SK-N-SH treated with all-trans-retinoic acid at 6 μM for 48 hours (cell line): ENCODE data around the gene ASS1.

Source experiments
- ARNTL ChIP-seq: fragments of 450-650 bp; formaldehyde crosslinking; IDR thresholded peaks from 2 replicates; pipeline ENCODE4 v1.5.0; 2020; ENCODE audit warnings: low read depth, mild to moderate bottlenecking, moderate library complexity, borderline replicate concordance
- CSDC2 ChIP-seq: fragments of 250-450 bp; sonication (Bioruptor Pico); IDR thresholded peaks from 2 replicates; pipeline ENCODE4 v1.5.0; 2020; ENCODE audit warnings: mild to moderate bottlenecking, moderate library complexity
- ESRRG ChIP-seq: fragments of 250-450 bp; sonication (Bioruptor Pico); IDR thresholded peaks from 2 replicates; pipeline ENCODE4 v1.6.1; 2021; ENCODE audit warnings: mild to moderate bottlenecking
- PATZ1 ChIP-seq: fragments of 250-450 bp; sonication (Bioruptor Pico); IDR thresholded peaks from 2 replicates; pipeline ENCODE4 v1.8.0; 2020; ENCODE audit warnings: mild to moderate bottlenecking, moderate library complexity, borderline replicate concordance
- RARB ChIP-seq: fragments of 250-450 bp; sonication (Bioruptor Pico); IDR thresholded peaks from 2 replicates; pipeline ENCODE4 v1.8.0; 2021; ENCODE audit warnings: mild to moderate bottlenecking, moderate library complexity
- TOX ChIP-seq: fragments of 250-450 bp; sonication (Bioruptor Pico); IDR thresholded peaks from 2 replicates; pipeline ENCODE4 v1.8.0; 2021; ENCODE audit warnings: mild to moderate bottlenecking, moderate library complexity, borderline replicate concordance
- ZFP3 ChIP-seq: fragments of 250-450 bp; sonication (Bioruptor Pico); IDR thresholded peaks from 2 replicates; pipeline ENCODE4 v1.5.0; 2020; ENCODE audit warnings: mild to moderate bottlenecking, moderate library complexity
- ZNF565 ChIP-seq: fragments of 450-650 bp; formaldehyde crosslinking; conservative IDR thresholded peaks from 2 replicates; pipeline ENCODE4 v1.5.0; 2020; ENCODE audit warnings: low read depth, mild to moderate bottlenecking, moderate library complexity
- ZNF8 ChIP-seq: fragments of 450-650 bp; formaldehyde crosslinking; IDR thresholded peaks from 2 replicates; pipeline ENCODE4 v1.5.0; 2020; ENCODE audit warnings: mild to moderate bottlenecking, moderate library complexity
- TF ChIP-seq, protein P1 (sequence below): fragments of 250-450 bp; sonication (Bioruptor Pico); IDR thresholded peaks from 2 replicates; pipeline ENCODE4 v1.5.0; 2020; ENCODE audit warnings: mild to moderate bottlenecking, moderate library complexity
- TF ChIP-seq, protein P2 (sequence below): fragments of 250-450 bp; sonication (Bioruptor Pico); IDR thresholded peaks from 2 replicates; pipeline ENCODE4 v1.5.1; 2020; ENCODE audit warnings: low read depth, mild to moderate bottlenecking, moderate library complexity

- no peak for TF ChIP-seq ZFP3 (CRISPR knock-in tag)
- TF ChIP-seq, protein P1, sequence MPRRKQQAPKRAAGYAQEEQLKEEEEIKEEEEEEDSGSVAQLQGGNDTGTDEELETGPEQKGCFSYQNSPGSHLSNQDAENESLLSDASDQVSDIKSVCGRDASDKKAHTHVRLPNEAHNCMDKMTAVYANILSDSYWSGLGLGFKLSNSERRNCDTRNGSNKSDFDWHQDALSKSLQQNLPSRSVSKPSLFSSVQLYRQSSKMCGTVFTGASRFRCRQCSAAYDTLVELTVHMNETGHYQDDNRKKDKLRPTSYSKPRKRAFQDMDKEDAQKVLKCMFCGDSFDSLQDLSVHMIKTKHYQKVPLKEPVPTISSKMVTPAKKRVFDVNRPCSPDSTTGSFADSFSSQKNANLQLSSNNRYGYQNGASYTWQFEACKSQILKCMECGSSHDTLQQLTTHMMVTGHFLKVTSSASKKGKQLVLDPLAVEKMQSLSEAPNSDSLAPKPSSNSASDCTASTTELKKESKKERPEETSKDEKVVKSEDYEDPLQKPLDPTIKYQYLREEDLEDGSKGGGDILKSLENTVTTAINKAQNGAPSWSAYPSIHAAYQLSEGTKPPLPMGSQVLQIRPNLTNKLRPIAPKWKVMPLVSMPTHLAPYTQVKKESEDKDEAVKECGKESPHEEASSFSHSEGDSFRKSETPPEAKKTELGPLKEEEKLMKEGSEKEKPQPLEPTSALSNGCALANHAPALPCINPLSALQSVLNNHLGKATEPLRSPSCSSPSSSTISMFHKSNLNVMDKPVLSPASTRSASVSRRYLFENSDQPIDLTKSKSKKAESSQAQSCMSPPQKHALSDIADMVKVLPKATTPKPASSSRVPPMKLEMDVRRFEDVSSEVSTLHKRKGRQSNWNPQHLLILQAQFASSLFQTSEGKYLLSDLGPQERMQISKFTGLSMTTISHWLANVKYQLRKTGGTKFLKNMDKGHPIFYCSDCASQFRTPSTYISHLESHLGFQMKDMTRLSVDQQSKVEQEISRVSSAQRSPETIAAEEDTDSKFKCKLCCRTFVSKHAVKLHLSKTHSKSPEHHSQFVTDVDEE (CRISPR knock-in tag): no peak
- TF ChIP-seq, protein P2, sequence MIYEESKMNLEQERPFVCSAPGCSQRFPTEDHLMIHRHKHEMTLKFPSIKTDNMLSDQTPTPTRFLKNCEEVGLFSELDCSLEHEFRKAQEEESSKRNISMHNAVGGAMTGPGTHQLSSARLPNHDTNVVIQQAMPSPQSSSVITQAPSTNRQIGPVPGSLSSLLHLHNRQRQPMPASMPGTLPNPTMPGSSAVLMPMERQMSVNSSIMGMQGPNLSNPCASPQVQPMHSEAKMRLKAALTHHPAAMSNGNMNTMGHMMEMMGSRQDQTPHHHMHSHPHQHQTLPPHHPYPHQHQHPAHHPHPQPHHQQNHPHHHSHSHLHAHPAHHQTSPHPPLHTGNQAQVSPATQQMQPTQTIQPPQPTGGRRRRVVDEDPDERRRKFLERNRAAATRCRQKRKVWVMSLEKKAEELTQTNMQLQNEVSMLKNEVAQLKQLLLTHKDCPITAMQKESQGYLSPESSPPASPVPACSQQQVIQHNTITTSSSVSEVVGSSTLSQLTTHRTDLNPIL (CRISPR knock-in tag): no peak
- no peak for TF ChIP-seq CSDC2 (CRISPR knock-in tag)
- TF ChIP-seq PATZ1 (CRISPR knock-in tag): no peak
- no peak for TF ChIP-seq ESRRG (CRISPR knock-in tag)
- no peak for TF ChIP-seq ARNTL (CRISPR knock-in tag)
- TF ChIP-seq ZNF8 (CRISPR knock-in tag): no peak
- TF ChIP-seq TOX (CRISPR knock-in tag): no peak
- TF ChIP-seq RARB (CRISPR knock-in tag): no peak
- no peak for TF ChIP-seq ZNF565 (CRISPR knock-in tag)
These were observed 103.3 kb downstream of the ASS1 start for GRCh38 chr9:130548103-130548502.
